ENCODE data around the gene TCHH.
A peak's percentile ranks its signal among the peaks of the same experiment; 100 is the strongest.

Gene TCHH

GRCh38 chr1:152109231-152109997, 5.8 kb downstream of the TCHH start (continued):
- TF ChIP-seq PRDM10 (tag by site-specific recombination; IDR thresholded peaks at IDR 0.05) = peak; percentile 52
- no peak for TF ChIP-seq ZEB2 (tag by site-specific recombination; IDR thresholded peaks at IDR 0.05)

- H3K27ac ChIP-seq (ENCODE audit: extremely low read depth, low read depth, low read length) = no peak overlapping the region
- no peaks in the 10 kb centered on the region for H3K36me3 ChIP-seq (ENCODE audit: control insufficient read depth in 2 of 2, insufficient read depth in 1 of 2, low read length in 2 of 2)
- no peak for TF ChIP-seq PRDM4 (tag by site-specific recombination; IDR thresholded peaks at IDR 0.05)
- 0 out of 2 replicates have a peak, but pooled peaks have one; percentile 17 for TF ChIP-seq ZNF335 (tag by site-specific recombination; conservative IDR thresholded peaks at IDR 0.05)
- TF ChIP-seq ZNF341 (tag by site-specific recombination; IDR thresholded peaks at IDR 0.05; ENCODE audit: low read depth) = peak; percentile 71
- no peak for TF ChIP-seq ZNF596 (tag by site-specific recombination; IDR thresholded peaks at IDR 0.05)
- no peak for TF ChIP-seq SP3 (tag by site-specific recombination; IDR thresholded peaks at IDR 0.05)
- TF ChIP-seq ZNF19 (tag by site-specific recombination; IDR thresholded peaks at IDR 0.05; ENCODE audit: low read depth) = no peak
- no peak for TF ChIP-seq OSR2 (tag by site-specific recombination; IDR thresholded peaks at IDR 0.05)
- 0 out of 2 replicates have a peak, but pooled peaks have one; percentile 16 for TF ChIP-seq ZNF16 (tag by site-specific recombination; IDR thresholded peaks at IDR 0.05; ENCODE audit: low read depth)
- no peak for TF ChIP-seq SCRT1 (tag by site-specific recombination; IDR thresholded peaks at IDR 0.05; ENCODE audit: borderline replicate concordance)
- peak; percentile 72 for TF ChIP-seq SCRT2 (tag by site-specific recombination; IDR thresholded peaks at IDR 0.05)
- no peaks in the 10 kb centered on the region for H3K9me3 ChIP-seq (ENCODE audit: control insufficient read depth, insufficient read depth, low read depth, low read length)
- POLR2A ChIA-PET = interaction anchor here (1.0 to 2.5 kb wide), 2 partner anchors 72 to 285 kb away, joined by 4 to 8 read pairs; partner anchors contain the start of gene S100A11
- H3K4me3 ChIP-seq (ENCODE audit: low read depth, low read length) = peak overlapping the region; percentile 39
- CTCF ChIA-PET = interaction anchor here (0.5 to 9.4 kb wide), 4 partner anchors 17 to 332 kb away, joined by 3 to 66 read pairs (median 8); no protein-coding TSS in a partner anchor
- H3K4me1 ChIP-seq (ENCODE audit: control insufficient read depth, insufficient read depth, low read length) = peaks cover 4% of the 10 kb centered on the region; the same call in 1 of the 2 replicates
These were observed 6.4 kb downstream of the TCHH start for GRCh38 chr1:152108882-152109222.

GRCh38 chr1:152107984-152108881, 7.0 kb downstream of the TCHH start:
- POLR2A ChIA-PET = interaction anchor here (0.6 to 2.5 kb wide), 4 partner anchors 40 to 1885 kb away, joined by 3 to 8 read pairs (median 5); partner anchors contain the start of gene S100A11
- TF ChIP-seq ZNF610 (tag by site-specific recombination; IDR thresholded peaks at IDR 0.05; ENCODE audit: borderline replicate concordance) = no peak
- no peak for TF ChIP-seq ZNF571 (tag by site-specific recombination; IDR thresholded peaks at IDR 0.05)
- TF ChIP-seq BCL6B (tag by site-specific recombination; IDR thresholded peaks at IDR 0.05) = peak; percentile 57
- 0 out of 2 replicates have a peak, but pooled peaks have one; percentile 17 for TF ChIP-seq SP3 (tag by site-specific recombination; IDR thresholded peaks at IDR 0.05)
- TF ChIP-seq SP2 (tag by site-specific recombination; IDR thresholded peaks at IDR 0.05) = peak; percentile 16; the same call in 1 of the 2 replicates
- 0 out of 2 replicates have a peak, but pooled peaks have one; percentile 8 for TF ChIP-seq ZNF600 (tag by site-specific recombination; IDR thresholded peaks at IDR 0.05)
- 0 out of 2 replicates have a peak, but pooled peaks have one; percentile 9 for TF ChIP-seq ZFP69B (tag by site-specific recombination; IDR thresholded peaks at IDR 0.05)
- no peak; the same call in 1 of the 2 replicates for TF ChIP-seq ZNF639 (tag by site-specific recombination; IDR thresholded peaks at IDR 0.05)
- TF ChIP-seq HOXA7 (CRISPR knock-in tag; IDR thresholded peaks at IDR 0.05; ENCODE audit: borderline replicate concordance) = no peak
- peak; percentile 51 for TF ChIP-seq ZBTB21 (tag by site-specific recombination; IDR thresholded peaks at IDR 0.05)
- peak; percentile 91 for TF ChIP-seq ZNF341 (tag by site-specific recombination; IDR thresholded peaks at IDR 0.05; ENCODE audit: low read depth)

More at GRCh38 chr1:152107984-152108881, 7.0 kb downstream of the TCHH start:
- CTCF ChIA-PET = interaction anchor here (0.5 to 9.4 kb wide), 14 partner anchors 10 to 338 kb away, joined by 3 to 66 read pairs (median 4); no protein-coding TSS in a partner anchor
- Histone ChIP-seq H3K9me3 (ENCODE audit: control insufficient read depth, insufficient read depth, low read depth, low read length) (no peaks in the 10 kb centered on the region), H3K4me3 (ENCODE audit: low read depth, low read length) (peak overlapping the region; percentile 39), H3K36me3 (ENCODE audit: control insufficient read depth in 2 of 2, insufficient read depth in 1 of 2, low read length in 2 of 2) (no peaks in the 10 kb centered on the region), H3K27ac (ENCODE audit: extremely low read depth, low read depth, low read length) (no peak overlapping the region), H3K4me1 (ENCODE audit: control insufficient read depth, insufficient read depth, low read length) (peaks cover 4% of the 10 kb centered on the region; the same call in 1 of the 2 replicates)
